Transverse colon (tissue), 3 donors: ENCODE results near the gene CLDN2.
"Not testable (repeated sequence)": the region's sequence is repeated elsewhere in the genome, so short reads cannot be mapped to it uniquely, and the experiment has no call there.

ENCODE experiments used
- CTCF ChIP-seq, 5 experiments: fragments of 200-600 bp in 3 of 5; fragments of 450-650 bp in 2 of 5; sonication (generic) in 3 of 5; IDR thresholded peaks; 1 replicate in 2 of 5; 2 replicates in 3 of 5; pipeline ENCODE4 v1.5.1; 2016 to 2017; ENCODE audit warnings: antibody characterized with exemption in 5 of 5, inconsistent platforms in 3 of 5, mild to moderate bottlenecking in 2 of 5, moderate library complexity in 1 of 5
- EP300 ChIP-seq: sonication (generic); formaldehyde crosslinking; IDR thresholded peaks from one replicate; pipeline ENCODE4 v1.6.1; 2017; ENCODE audit warnings: antibody characterized with exemption, low read depth
- POLR2A ChIP-seq: fragments of 450-650 bp; IDR thresholded peaks from one replicate; pipeline ENCODE4 v1.6.1; 2016; ENCODE audit warnings: antibody characterized with exemption, mild to moderate bottlenecking, moderate library complexity

- TF ChIP-seq CTCF (IDR thresholded peaks at IDR 0.05); POLR2A; EP300: not testable (repeated sequence)
Observed at GRCh38 chrX:106966547-106966946, 46.3 kb downstream of the CLDN2 start.
